Pericardium fibroblast (primary cell): ENCODE results near the gene PDZD7. TPM values are rescaled to one million over a fixed set of nuclear protein-coding genes. Genes with fewer than 3 reads are reported as not detected.

Experiments
- total RNA-seq: library from RNA; depleted of rRNA; stranded (reverse); fragments of >200 nt; gene quantifications from 2 replicates; pipeline ENCODE4 v1.2.3, GENCODE V29; 2015

PDZD7 gene
- 0.35 and 1.4 TPM in 2 replicates for total RNA-seq

GRCh38 chr10:101031128-101031795, at the start of gene PDZD7, which contains the start of gene SFXN3:
Gene PDZD7 (minus strand): TSS chr10:101031129. CDS start chr10:101030219, 910 bp downstream.
Gene SFXN3 (plus strand): TSS chr10:101031234. CDS start chr10:101034695, 3,461 bp downstream.

GRCh38 chr10:101061624-101062231, 30.8 kb upstream of the PDZD7 start, which contains the start of gene KAZALD1:
Gene KAZALD1 (plus strand): TSS chr10:101061989. CDS start chr10:101062593, 604 bp downstream.

DNA sequence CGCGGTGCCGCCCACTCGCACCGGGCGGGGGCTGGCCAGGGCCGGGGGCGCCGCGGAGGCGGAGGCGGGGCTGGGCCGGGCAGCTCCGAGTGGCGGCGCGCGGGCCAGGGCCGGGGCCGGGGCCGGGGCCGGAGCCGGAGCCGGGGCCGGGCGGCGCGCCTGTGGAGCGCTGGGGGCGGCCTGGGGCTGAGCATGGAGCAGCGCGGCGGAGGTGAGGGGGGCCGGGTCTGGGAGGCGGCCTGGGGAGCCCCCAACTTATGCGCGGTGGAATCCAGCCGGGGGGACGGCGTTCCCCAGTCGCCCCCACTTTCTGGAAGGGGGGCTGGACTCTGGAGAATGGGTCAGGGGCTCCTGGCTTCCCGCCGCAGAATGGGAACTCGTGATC, 31.2 kb downstream of the PDZD7 start, which contains the start of gene LZTS2:
LZTS2 (plus strand) TSS at position 67 of the 385 bp plus-strand sequence. CDS start 2,731 bp downstream, outside the sequence.

DNA sequence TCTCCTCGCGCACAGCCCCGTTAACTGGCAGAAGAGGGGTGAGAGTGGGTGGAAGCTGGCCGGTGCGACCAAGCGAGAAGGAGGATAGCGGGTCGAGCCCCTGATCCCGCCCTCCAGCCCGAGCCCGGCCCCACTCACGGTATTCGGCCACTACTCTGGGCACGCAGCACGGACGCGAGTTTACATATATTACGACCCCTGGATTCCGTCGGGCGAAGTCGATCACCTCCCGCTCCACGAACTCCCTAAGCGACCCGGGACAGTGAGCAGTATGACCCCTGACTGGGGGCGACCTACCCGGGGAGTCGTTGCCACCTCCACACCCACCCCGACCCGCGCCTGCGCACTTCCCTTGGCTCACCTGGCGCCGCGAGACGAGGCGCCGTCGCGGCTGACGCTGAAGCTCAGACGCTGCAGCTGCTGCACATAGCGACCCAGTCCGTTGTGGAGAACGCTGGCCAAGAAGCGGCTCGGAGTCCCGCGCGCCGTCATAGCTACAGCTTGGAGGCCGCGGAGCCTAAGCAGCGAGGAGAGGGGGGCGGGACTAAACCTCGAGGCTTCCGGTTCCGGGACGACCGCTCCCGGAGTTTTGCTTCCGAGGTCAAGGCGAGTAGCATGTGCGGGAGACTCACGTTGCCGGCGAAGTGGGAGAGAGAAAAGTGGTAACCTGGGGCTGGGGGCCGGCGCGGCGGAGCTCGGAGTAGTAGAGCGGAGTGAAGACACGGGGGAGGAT, 43.8 kb downstream of the PDZD7 start, which contains the start of the genes MRPL43 and TWNK:
MRPL43 (minus strand) TSS at position 546 of the 733 bp plus-strand sequence; CDS start at position 492, 54 bp downstream.
TWNK (plus strand) TSS at position 592 of the 733 bp plus-strand sequence. CDS start 668 bp downstream, outside the sequence.

DNA sequence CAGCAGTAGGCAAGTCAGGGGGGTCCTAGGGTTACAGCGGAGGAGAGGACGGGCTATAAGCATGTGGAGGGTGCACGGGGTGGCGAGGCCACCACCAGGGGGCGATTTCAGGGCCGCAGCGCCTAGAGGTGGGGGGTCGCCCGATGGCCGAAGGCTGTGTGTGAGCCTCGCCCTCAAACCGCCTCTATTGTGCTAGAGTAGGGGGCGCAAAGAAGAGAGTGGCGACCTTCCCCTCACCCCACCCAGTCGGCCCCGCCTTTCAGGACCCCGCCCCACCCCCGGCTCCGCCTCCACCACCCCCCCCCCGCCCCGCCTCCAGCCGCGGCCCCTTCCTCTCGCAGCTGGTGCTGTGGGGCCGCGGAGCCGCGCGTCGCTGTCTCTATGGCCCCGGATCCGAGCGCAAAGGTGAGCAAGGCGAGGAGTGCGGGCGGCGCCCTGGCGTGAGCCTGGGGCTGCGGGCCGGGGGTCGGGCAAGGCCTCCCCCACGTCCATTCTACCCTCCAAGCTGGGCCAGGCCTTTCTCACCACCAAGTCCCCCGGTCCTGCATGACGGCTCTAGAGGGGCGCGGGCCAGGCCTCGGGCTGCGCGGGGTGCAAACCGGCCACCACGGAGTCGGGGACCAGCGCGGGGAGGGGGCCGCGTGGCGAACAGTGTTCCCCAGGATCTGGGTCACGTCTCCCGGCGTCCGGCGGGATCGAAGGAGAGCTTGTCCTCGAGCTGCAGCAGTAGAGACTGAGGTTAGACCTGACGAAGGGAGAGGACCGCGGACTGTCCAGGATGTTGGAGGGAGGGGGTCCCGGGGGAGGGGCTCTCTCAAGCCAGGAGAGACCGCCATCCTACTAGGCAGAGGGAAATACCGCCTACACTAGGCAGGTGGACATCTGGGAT, 61.5 kb downstream of the PDZD7 start, which contains the start of gene SEMA4G:
SEMA4G (plus strand) TSS at position 318 of the 889 bp plus-strand sequence. CDS start 3,409 bp downstream, outside the sequence.

Other genes with a start within 250 kb of the PDZD7 start
- gene SLF2, start 118.2 kb downstream of the PDZD7 start, total RNA-seq: 8.6 and 13.9 TPM in 2 replicates
- 1.4 and 2.3 TPM in 2 replicates for gene SEMA4G, start 61.6 kb downstream of the PDZD7 start, total RNA-seq
- gene MRPL43, start 43.6 kb downstream of the PDZD7 start, total RNA-seq: 81.3 and 95.6 TPM in 2 replicates
- gene TWNK, start 43.6 kb downstream of the PDZD7 start, total RNA-seq: 5.7 and 16.5 TPM in 2 replicates
- gene LZTS2, start 31.3 kb downstream of the PDZD7 start, total RNA-seq: 103 and 114 TPM in 2 replicates
- gene SFXN3, start 105 bp upstream of the PDZD7 start, total RNA-seq: 54.8 and 58.3 TPM in 2 replicates
- 16.7 and 24.3 TPM in 2 replicates for gene KAZALD1, start 30.9 kb upstream of the PDZD7 start, total RNA-seq
- not detected in 2 replicates for gene TLX1, start 100.2 kb upstream of the PDZD7 start, total RNA-seq
- gene LBX1, start 198.3 kb upstream of the PDZD7 start, total RNA-seq: under 0.01 TPM in 1 of 2 replicates, not detected in the other